Measurements from ENCODE around the gene CTSF.

Gene CTSF

DNA sequence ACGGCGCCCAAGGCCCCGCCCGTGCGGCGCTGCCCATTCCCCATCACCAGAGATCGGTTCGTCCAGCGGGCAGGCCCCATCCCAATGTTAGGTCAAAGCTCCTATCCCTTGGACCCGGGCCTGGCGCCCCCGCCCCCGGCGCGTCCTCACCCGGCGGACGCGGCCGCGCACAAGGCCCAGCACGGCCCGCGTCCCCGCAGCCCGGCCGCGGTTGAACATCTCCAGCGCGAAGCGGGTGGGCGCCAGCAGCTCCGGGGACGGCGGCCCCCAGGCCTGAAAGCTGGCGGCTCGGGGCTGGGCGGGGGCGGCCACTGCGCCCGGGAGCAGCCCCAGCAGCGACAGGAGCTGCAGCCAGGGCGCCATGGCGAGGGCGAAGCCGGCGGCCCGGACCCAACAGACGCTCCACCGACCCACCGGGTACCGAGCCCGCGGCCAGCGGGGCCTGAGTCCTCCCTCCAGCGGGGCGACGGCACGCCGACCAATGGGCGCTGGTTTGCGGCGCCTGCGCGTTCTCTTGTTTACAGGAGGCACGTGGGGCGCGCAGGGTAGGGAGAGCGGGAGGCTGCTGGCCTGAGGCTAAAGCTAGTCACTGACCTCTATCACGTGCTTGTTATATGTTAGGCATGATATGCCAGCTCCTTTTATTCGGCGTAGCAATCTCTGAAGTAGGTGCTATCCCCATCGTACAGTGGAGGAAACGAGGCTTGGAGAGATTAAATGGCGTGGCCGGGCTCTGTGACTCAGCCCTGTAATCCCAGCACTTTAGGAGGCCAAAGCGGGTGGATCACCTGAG, at the start of gene CTSF:
TSS of gene CTSF (minus strand) at position 483 of the 793 bp plus-strand sequence. CDS start at position 363, 120 bp downstream.
- TF ChIP-seq, protein P1, sequence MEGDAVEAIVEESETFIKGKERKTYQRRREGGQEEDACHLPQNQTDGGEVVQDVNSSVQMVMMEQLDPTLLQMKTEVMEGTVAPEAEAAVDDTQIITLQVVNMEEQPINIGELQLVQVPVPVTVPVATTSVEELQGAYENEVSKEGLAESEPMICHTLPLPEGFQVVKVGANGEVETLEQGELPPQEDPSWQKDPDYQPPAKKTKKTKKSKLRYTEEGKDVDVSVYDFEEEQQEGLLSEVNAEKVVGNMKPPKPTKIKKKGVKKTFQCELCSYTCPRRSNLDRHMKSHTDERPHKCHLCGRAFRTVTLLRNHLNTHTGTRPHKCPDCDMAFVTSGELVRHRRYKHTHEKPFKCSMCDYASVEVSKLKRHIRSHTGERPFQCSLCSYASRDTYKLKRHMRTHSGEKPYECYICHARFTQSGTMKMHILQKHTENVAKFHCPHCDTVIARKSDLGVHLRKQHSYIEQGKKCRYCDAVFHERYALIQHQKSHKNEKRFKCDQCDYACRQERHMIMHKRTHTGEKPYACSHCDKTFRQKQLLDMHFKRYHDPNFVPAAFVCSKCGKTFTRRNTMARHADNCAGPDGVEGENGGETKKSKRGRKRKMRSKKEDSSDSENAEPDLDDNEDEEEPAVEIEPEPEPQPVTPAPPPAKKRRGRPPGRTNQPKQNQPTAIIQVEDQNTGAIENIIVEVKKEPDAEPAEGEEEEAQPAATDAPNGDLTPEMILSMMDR (conservative IDR thresholded peaks at IDR 0.05), result no peak
- peak within 1 kb of the TSS; percentile 75; the same call in 1 of the 2 replicates for H3K27ac ChIP-seq

DNA sequence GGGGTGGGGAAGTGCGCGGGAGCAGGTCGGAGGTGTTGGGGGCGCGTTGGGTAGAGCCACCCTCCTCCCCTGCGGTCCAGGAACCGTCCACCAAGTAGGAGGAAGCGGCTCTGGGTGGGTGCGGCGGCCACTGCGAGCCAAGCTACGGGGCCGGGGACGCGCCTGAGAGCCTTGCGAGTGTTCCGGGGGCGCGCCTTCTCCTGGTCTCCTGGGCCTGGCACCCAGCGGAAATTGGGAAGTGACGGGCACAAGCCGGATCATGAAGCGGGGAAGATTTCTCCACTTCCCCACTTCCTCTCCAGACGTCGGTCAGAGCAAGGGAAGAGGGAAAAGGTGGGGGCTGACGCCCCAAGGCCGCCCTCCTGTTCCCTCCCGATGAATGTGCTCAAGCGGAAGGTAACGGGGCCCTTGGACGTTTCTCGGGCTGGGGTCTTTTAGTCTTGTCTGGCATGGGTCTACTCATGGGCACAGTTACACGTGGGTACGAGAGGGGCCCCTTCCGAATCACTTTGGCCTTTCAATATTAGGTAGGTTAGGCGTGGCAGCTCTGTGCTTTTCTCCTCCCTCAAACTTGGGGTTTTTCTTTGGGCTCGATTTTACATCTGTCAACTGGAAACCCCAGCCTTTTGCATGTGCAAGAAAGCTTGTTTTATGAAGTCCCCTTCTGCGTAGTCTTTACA, 48.9 kb upstream of the CTSF start:
- H3K27ac ChIP-seq, result peak overlapping the region; percentile 97
- TF ChIP-seq, protein P1 (conservative IDR thresholded peaks at IDR 0.05), result no peak

DNA sequence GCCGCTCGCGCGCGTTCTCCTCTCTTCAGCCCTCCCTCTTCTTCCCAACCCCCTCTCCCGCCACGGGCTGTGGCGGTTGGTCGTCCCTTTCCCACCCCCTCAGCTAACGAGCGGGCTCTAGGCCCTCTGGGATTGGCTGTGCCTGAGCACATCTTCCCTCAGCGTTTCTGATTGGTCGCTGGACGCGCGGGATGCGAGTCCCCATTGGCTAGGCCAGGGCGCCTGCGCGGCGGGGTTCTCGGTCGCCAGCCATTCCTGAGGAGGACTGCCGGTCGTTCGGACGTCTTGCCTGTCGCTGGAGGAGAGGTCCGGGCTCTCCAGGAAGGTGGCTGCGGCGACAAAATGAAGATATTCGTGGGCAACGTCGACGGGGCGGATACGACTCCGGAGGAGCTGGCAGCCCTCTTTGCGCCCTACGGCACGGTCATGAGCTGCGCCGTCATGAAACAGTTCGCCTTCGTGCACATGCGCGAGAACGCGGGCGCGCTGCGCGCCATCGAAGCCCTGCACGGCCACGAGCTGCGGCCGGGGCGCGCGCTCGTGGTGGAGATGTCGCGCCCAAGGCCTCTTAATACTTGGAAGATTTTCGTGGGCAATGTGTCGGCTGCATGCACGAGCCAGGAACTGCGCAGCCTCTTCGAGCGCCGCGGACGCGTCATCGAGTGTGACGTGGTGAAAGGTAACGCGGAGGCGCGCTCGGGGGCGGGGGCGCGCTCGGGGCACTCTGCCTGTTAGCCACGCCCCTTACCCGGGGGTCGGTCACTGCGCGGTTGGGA, 48.2 kb upstream of the CTSF start, which contains the start of gene RBM14:
TSS of gene RBM14 (plus strand) at position 252 of the 776 bp plus-strand sequence. CDS start at position 343, 91 bp downstream.
- TF ChIP-seq, protein P1 (conservative IDR thresholded peaks at IDR 0.05), result no peak
- peak within 1 kb of the TSS; percentile 97 for H3K27ac ChIP-seq

DNA sequence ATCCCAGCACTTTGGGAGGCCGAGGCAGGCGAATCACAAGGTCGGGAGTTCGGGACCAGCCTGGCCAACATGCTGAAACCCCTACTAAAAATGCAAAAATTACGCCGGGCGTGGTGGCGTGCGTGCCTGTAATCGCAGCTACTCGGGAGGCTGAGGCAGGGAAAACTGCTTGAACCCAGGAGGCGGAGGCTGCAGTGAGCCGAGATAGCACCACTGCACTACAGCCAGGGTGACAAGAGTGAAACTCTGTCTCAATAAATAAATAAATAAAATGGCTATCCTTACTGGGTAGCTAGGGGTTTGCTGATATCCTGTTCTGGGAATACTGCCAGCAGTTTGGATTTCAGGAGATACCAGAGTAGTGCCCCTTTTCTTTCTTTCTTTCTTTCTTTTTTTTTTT, 45.7 kb upstream of the CTSF start:
- TF ChIP-seq, protein P1 (conservative IDR thresholded peaks at IDR 0.05), result no peak
- H3K27ac ChIP-seq, result no peak overlapping the region; the same call in 1 of the 2 replicates

DNA sequence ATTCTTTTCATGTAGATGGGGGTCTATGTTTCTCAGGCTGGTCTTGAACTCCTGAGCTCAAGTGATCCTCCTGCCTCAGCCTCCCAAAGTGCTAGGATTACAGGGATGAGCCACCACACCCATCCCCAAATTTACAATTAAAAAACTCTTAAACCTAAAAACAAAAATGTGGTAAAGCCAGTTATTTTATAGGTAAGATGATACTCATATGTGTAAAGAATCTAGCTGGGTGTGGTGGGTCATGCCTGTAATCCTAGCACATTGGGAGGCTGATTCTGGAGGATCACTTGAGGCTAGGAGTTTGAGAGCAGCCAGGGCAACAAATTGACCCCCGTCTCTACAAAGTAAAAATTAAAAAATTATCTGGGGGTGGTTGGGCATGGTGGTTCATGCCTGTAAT, 44.1 kb upstream of the CTSF start:
- H3K27ac ChIP-seq, result no peak overlapping the region
- TF ChIP-seq, protein P1 (conservative IDR thresholded peaks at IDR 0.05), result no peak

DNA sequence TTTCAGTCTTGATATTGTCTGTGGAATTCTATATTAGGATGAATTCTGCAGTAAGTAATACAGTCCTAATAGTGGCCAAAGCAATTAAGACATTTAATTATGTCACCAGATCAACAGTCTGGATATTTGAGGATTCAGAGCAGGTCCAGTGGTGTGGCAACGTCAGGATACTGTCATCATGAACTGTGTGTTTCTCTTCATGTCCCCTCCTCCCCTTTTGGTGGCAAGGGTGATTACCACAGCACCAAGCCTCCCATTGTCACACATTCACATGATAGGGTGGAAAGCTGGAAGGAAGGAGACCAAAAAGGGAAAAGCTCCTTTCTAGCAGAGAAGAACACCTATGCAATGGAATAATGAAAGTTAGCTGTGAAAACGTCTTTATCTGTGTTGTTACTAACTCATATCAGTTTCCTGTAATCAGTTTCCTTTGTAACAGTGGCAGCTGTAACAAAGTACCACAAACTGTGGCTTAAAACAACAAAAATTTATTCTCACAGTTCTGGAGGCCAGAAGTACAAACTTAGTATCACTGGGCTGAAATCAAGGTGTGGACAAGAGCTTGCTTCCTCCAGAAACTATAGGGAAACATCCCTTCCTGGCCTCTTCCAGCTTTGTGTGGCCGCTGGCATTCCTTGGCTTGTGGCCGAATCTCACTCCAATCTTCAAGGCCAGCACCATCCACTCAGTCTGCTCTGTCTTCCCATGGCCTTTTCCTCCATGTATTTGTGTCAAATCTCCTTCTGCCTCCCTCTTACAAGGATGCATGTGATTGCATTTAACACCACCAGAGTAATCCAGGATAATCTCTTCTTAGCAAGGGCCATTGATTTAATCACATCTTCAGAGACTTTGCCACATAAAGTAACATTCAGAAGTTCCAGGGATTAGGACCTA, 41.6 kb upstream of the CTSF start:
- TF ChIP-seq, protein P1 (conservative IDR thresholded peaks at IDR 0.05), result no peak

More for the DNA sequence above, 41.6 kb upstream of the CTSF start:
- no peak overlapping the region for H3K27ac ChIP-seq
